Keratinocyte (primary cell): Measurements from ENCODE around the gene TTLL6. TPM values are rescaled to one million over a fixed set of nuclear protein-coding genes. Genes with fewer than 3 reads are reported as not detected.

ENCODE experiments used
- DNase-seq: peaks from one replicate; pipeline ENCODE4 v3.0.0-alpha.2; 2011; ENCODE audit warnings: low read depth, missing footprints, low spot score
- FAIRE-seq: peaks from 2 replicates; lab custom pipeline; 2011; peaks lifted over from hg19 to GRCh38; lab: Jason Lieb, UNC
- H2AFZ ChIP-seq: 2 replicates; pipeline ENCODE4 v1.6.0; 2012; ENCODE audit warnings: low read length, control low read depth, inconsistent platforms; ENCODE audit not compliant: control insufficient read depth
- H3K27ac ChIP-seq: 2 replicates; pipeline ENCODE4 v1.5.1; 2011; ENCODE audit warnings: low read length; ENCODE audit not compliant: control insufficient read depth, insufficient read depth
- H3K27me3 ChIP-seq: 3 replicates; pipeline ENCODE4 v1.6.0; 2011; ENCODE audit warnings: low read length; ENCODE audit not compliant: control insufficient read depth, insufficient read depth; ENCODE audit errors: extremely low read depth
- H3K36me3 ChIP-seq, 2 experiments: 2 replicates in 1 of 2; 3 replicates in 1 of 2; pipeline ENCODE4 v1.5.1; 2011; ENCODE audit warnings: low read length in 2 of 2, mild to moderate bottlenecking in 1 of 2; ENCODE audit not compliant: control insufficient read depth in 2 of 2, insufficient read depth in 2 of 2; ENCODE audit errors: extremely low read depth in 1 of 2
- H3K4me1 ChIP-seq: 3 replicates; pipeline ENCODE4 v1.5.1; 2011; ENCODE audit warnings: low read length; ENCODE audit not compliant: control insufficient read depth, insufficient read depth; ENCODE audit errors: extremely low read depth
- H3K4me2 ChIP-seq: 3 replicates; pipeline ENCODE4 v1.6.0; 2011; ENCODE audit warnings: low read depth, low read length; ENCODE audit not compliant: control insufficient read depth, insufficient read depth; ENCODE audit errors: extremely low read depth
- H3K4me3 ChIP-seq, 3 experiments: fragments of 200-600 bp in 1 of 3; sonication (generic) in 1 of 3; 2 replicates in 2 of 3; 3 replicates in 1 of 3; pipeline ENCODE4 v1.5.1; 2011 to 2016; ENCODE audit warnings: low read length in 3 of 3, mild to moderate bottlenecking in 3 of 3, control low read depth in 2 of 3, inconsistent platforms in 1 of 3, low read depth in 1 of 3, mixed read lengths in 1 of 3, mixed run types in 1 of 3, moderate library complexity in 1 of 3; ENCODE audit not compliant: control insufficient read depth in 2 of 3, insufficient read depth in 2 of 3; ENCODE audit errors: extremely low read depth in 1 of 3
- H3K79me2 ChIP-seq: 2 replicates; pipeline ENCODE4 v1.6.0; 2012; ENCODE audit warnings: low read length; ENCODE audit not compliant: control insufficient read depth, insufficient read depth
- H3K9ac ChIP-seq: 3 replicates; pipeline ENCODE4 v1.6.0; 2011; ENCODE audit warnings: low read length; ENCODE audit not compliant: control insufficient read depth, insufficient read depth; ENCODE audit errors: extremely low read depth
- H3K9me1 ChIP-seq: 3 replicates; pipeline ENCODE4 v1.6.0; 2011; ENCODE audit warnings: low read length; ENCODE audit not compliant: control insufficient read depth, insufficient read depth; ENCODE audit errors: extremely low read depth
- H3K9me3 ChIP-seq: 2 replicates; pipeline ENCODE4 v1.5.1; 2012; ENCODE audit warnings: low read depth, low read length; ENCODE audit not compliant: control insufficient read depth
- H4K20me1 ChIP-seq: 3 replicates; pipeline ENCODE4 v1.6.0; 2011; ENCODE audit warnings: low read length; ENCODE audit not compliant: control insufficient read depth, insufficient read depth; ENCODE audit errors: extremely low read depth
- CTCF ChIP-seq, 3 experiments: IDR thresholded peaks in 1 of 3; conservative IDR thresholded peaks in 1 of 3; optimal IDR thresholded peaks in 1 of 3; 2 replicates in 2 of 3; 3 replicates in 1 of 3; pipeline versions ENCODE3 to v1.5.1; 2011; ENCODE audit warnings: low read length in 3 of 3, mild to moderate bottlenecking in 3 of 3, moderate library complexity in 2 of 3, control low read depth in 1 of 3, inconsistent platforms in 1 of 3; ENCODE audit not compliant: insufficient read depth in 2 of 3; ENCODE audit errors: extremely low read depth in 1 of 3
- EZH2 ChIP-seq: IDR thresholded peaks from one replicate; pipeline ENCODE4 v1.6.1; 2012; ENCODE audit warnings: inconsistent platforms, mild to moderate bottlenecking, low read length, moderate library complexity
- dilution Hi-C: fragments of 300-500 bp; cut with MboI; formaldehyde crosslinking; loops from one replicate; pipeline ENCODE4 v1.7.0; 2020; ENCODE audit warnings: low sequenced_read_pairs; ENCODE audit not compliant: extremely low pct_ligation_motif_present
- polyA plus RNA-seq, 5 experiments: library from polyadenylated mRNA; depleted of rRNA in 3 of 5; stranded (reverse) in 3 of 5; stranded (forward) in 1 of 5; unstranded in 1 of 5; fragments of >200 nt; gene quantifications; 1 replicate in 1 of 5; 2 replicates in 3 of 5; 3 replicates in 1 of 5; pipeline versions ENCODE4 v1.2.1 to v1.2.3, GENCODE V29; 2011 to 2012; ENCODE audit warnings: missing spikeins in 2 of 5, low read depth in 1 of 5, low replicate concordance in 1 of 5

The TTLL6 gene
- polyA plus RNA-seq, 1 donor (not counting 4 experiments of a cell fraction or from before 2014, with no cell fraction given): not detected

- TF ChIP-seq CTCF (optimal IDR thresholded peaks at IDR 0.05 in 1 of 3, IDR thresholded peaks at IDR 0.05 in 1 of 3, conservative IDR thresholded peaks at IDR 0.05 in 1 of 3; ENCODE audit: extremely low read depth in 1 of 3, insufficient read depth in 2 of 3, low read length in 3 of 3) (no peak), EZH2 (no peak)
- no peak overlapping the region for H3K27ac ChIP-seq
- H3K9ac ChIP-seq: no peak overlapping the region
- no peaks in the 10 kb centered on the region for H3K36me3 ChIP-seq
- H3K79me2 ChIP-seq: no peaks in the 10 kb centered on the region
- no peak for DNase-seq
- H3K4me2 ChIP-seq: no peak overlapping the region
- peaks cover 71% of the 10 kb centered on the region for H3K27me3 ChIP-seq
- no peak overlapping the region for H3K4me3 ChIP-seq
- FAIRE-seq: no peak
- H3K9me1 ChIP-seq: no peaks in the 10 kb centered on the region
- H3K9me3 ChIP-seq: no peaks in the 10 kb centered on the region
- dilution Hi-C loops: loop anchor here (25.0 kb wide), 1 partner anchor 93 kb away; no protein-coding TSS in a partner anchor
- H4K20me1 ChIP-seq: no peaks in the 10 kb centered on the region
- H3K4me1 ChIP-seq: no peaks in the 10 kb centered on the region
- no peak overlapping the region for H2AFZ ChIP-seq
Observed at GRCh38 chr17:48755356-48755755, 61.7 kb downstream of the TTLL6 start.

GRCh38 chr17:48754500-48755261, 62.3 kb downstream of the TTLL6 start:
- Histone ChIP-seq H3K9me3 (no peaks in the 10 kb centered on the region), H3K79me2 (no peaks in the 10 kb centered on the region), H3K4me1 (no peaks in the 10 kb centered on the region), H3K27ac (no peak overlapping the region), H3K4me2 (no peak overlapping the region), H3K27me3 (peaks cover 78% of the 10 kb centered on the region), H2AFZ (no peak overlapping the region), H3K36me3 (no peaks in the 10 kb centered on the region), H3K9ac (no peak overlapping the region), H4K20me1 (no peaks in the 10 kb centered on the region), H3K4me3 (no peak overlapping the region), H3K9me1 (no peaks in the 10 kb centered on the region)
- DNase-seq: no peak
- no peak for TF ChIP-seq CTCF (optimal IDR thresholded peaks at IDR 0.05 in 1 of 3, IDR thresholded peaks at IDR 0.05 in 1 of 3, conservative IDR thresholded peaks at IDR 0.05 in 1 of 3; ENCODE audit: extremely low read depth in 1 of 3, insufficient read depth in 2 of 3, low read length in 3 of 3)
- peak; percentile 97 for TF ChIP-seq EZH2
- dilution Hi-C loops: loop anchor here (25.0 kb wide), 1 partner anchor 92 kb away; no protein-coding TSS in a partner anchor
- FAIRE-seq: no peak
